H9 (cell line): ENCODE results near the gene LSM4. TPM values are rescaled to one million over a fixed set of nuclear protein-coding genes. Genes with fewer than 3 reads are reported as not detected.

ENCODE experiments used
- DNase-seq: peaks from one replicate; pipeline ENCODE4 v3.0.0-alpha.2; 2017
- H2AFZ ChIP-seq: one replicate; pipeline ENCODE4 v1.6.1; 2013; ENCODE audit warnings: mild to moderate bottlenecking, low read length, control low read depth, moderate library complexity
- H2AK5ac ChIP-seq: 2 replicates; pipeline ENCODE4 v1.6.1; 2013; ENCODE audit warnings: low read length, control low read depth, mixed read lengths; ENCODE audit not compliant: insufficient read length
- H2BK120ac ChIP-seq: one replicate; pipeline ENCODE4 v1.6.1; 2013; ENCODE audit warnings: low read depth, mild to moderate bottlenecking, low read length, control low read depth, inconsistent platforms; ENCODE audit not compliant: poor library complexity, severe bottlenecking
- H2BK12ac ChIP-seq: 2 replicates; pipeline ENCODE4 v1.6.1; 2013; ENCODE audit warnings: low read length, control low read depth, mixed read lengths, low read depth; ENCODE audit not compliant: insufficient read length
- H2BK15ac ChIP-seq: 2 replicates; pipeline ENCODE4 v1.6.1; 2013; ENCODE audit warnings: low read depth, low read length, control low read depth
- H2BK20ac ChIP-seq: one replicate; pipeline ENCODE4 v1.6.1; 2013; ENCODE audit warnings: low read depth, mild to moderate bottlenecking, low read length, control low read depth, inconsistent platforms; ENCODE audit not compliant: poor library complexity, severe bottlenecking
- H2BK5ac ChIP-seq: 2 replicates; pipeline ENCODE4 v1.6.1; 2013; ENCODE audit warnings: low read length, control low read depth, mixed read lengths; ENCODE audit not compliant: insufficient read length
- H3K14ac ChIP-seq: 2 replicates; pipeline ENCODE4 v1.6.1; 2013; ENCODE audit warnings: low read length, control low read depth; ENCODE audit not compliant: insufficient read depth
- H3K18ac ChIP-seq: 2 replicates; pipeline ENCODE4 v1.6.1; 2013; ENCODE audit warnings: low read depth, mild to moderate bottlenecking, mixed read lengths, low read length, control low read depth; ENCODE audit not compliant: insufficient read length
- H3K23ac ChIP-seq: 2 replicates; pipeline ENCODE4 v1.6.1; 2013; ENCODE audit warnings: low read length, control low read depth, mixed read lengths, low read depth; ENCODE audit not compliant: insufficient read length
- H3K23me2 ChIP-seq: 2 replicates; pipeline ENCODE4 v1.6.1; 2013; ENCODE audit warnings: low read depth, mild to moderate bottlenecking, mixed read lengths, low read length, control low read depth; ENCODE audit not compliant: insufficient read length, poor library complexity, severe bottlenecking
- H3K27ac ChIP-seq: 2 replicates; pipeline ENCODE4 v1.5.1; 2013; ENCODE audit warnings: low read length, control low read depth, mixed read lengths, low read depth; ENCODE audit not compliant: insufficient read length
- H3K27me3 ChIP-seq: 2 replicates; pipeline ENCODE4 v1.6.1; 2013; ENCODE audit warnings: low read length, control low read depth, inconsistent platforms; ENCODE audit not compliant: insufficient read depth
- H3K4ac ChIP-seq: 2 replicates; pipeline ENCODE4 v1.6.1; 2013; ENCODE audit warnings: low read depth, mild to moderate bottlenecking, control low read depth, inconsistent platforms, low read length, moderate library complexity
- H3K4me1 ChIP-seq: 2 replicates; pipeline ENCODE4 v1.6.1; 2013; ENCODE audit warnings: low read length, control low read depth, inconsistent platforms; ENCODE audit not compliant: insufficient read depth
- H3K4me2 ChIP-seq: 2 replicates; pipeline ENCODE4 v1.6.1; 2013; ENCODE audit warnings: low read length, control low read depth, mixed read lengths; ENCODE audit not compliant: insufficient read length, insufficient read depth
- H3K56ac ChIP-seq: 2 replicates; pipeline ENCODE4 v1.6.1; 2013; ENCODE audit warnings: low read depth, mild to moderate bottlenecking, mixed read lengths, low read length, control low read depth; ENCODE audit not compliant: insufficient read length
- H3K79me1 ChIP-seq: 2 replicates; pipeline ENCODE4 v1.6.1; 2013; ENCODE audit warnings: low read depth, mild to moderate bottlenecking, moderate library complexity, low read length, control low read depth, inconsistent platforms; ENCODE audit not compliant: insufficient read depth, poor library complexity, severe bottlenecking
- H3K79me2 ChIP-seq: 2 replicates; pipeline ENCODE4 v1.6.1; 2013; ENCODE audit warnings: low read length, control low read depth, inconsistent platforms; ENCODE audit not compliant: insufficient read depth
- H3K9ac ChIP-seq: 2 replicates; pipeline ENCODE4 v1.6.1; 2013; ENCODE audit warnings: low read length, control low read depth, mixed read lengths; ENCODE audit not compliant: insufficient read length; ENCODE audit errors: extremely low read depth
- H3K9me3 ChIP-seq: one replicate; pipeline ENCODE4 v1.6.1; 2013; ENCODE audit warnings: low read depth, low read length, inconsistent platforms; ENCODE audit not compliant: control insufficient read depth
- H3T11ph ChIP-seq: one replicate; pipeline ENCODE4 v1.6.1; 2013; ENCODE audit warnings: mild to moderate bottlenecking, low read length, control low read depth, inconsistent platforms
- H4K20me1 ChIP-seq: one replicate; pipeline ENCODE4 v1.6.1; 2013; ENCODE audit not compliant: control insufficient read depth, insufficient read length, insufficient read depth
- H4K5ac ChIP-seq: 2 replicates; pipeline ENCODE4 v1.6.1; 2013; ENCODE audit warnings: low read depth, mild to moderate bottlenecking, mixed read lengths, low read length, control low read depth; ENCODE audit not compliant: insufficient read length
- H4K8ac ChIP-seq: replicated peaks from 2 replicates; pipeline ENCODE4 v1.6.1; 2013; ENCODE audit warnings: low read length, control low read depth, mixed read lengths, low read depth; ENCODE audit not compliant: insufficient read length
- H4K91ac ChIP-seq: 2 replicates; pipeline ENCODE4 v1.6.1; 2013; ENCODE audit warnings: low read depth, mild to moderate bottlenecking, moderate library complexity, mixed read lengths, low read length, control low read depth; ENCODE audit not compliant: insufficient read length
- H3K27ac Mint-ChIP-seq, 3 experiments: 2 replicates in 2 of 3; 3 replicates in 1 of 3; pipeline ENCODE4 v1.8.0; 2020 to 2021; ENCODE audit warnings: mixed read lengths in 3 of 3, mild to moderate bottlenecking in 1 of 3, moderate library complexity in 1 of 3
- H3K27me3 Mint-ChIP-seq: 2 replicates; pipeline ENCODE4 v1.8.0; 2021; ENCODE audit warnings: low read depth, mild to moderate bottlenecking, moderate library complexity, mixed read lengths
- H3K36me3 Mint-ChIP-seq, 3 experiments: 2 replicates in 2 of 3; 3 replicates in 1 of 3; pipeline ENCODE4 v1.8.0; 2020 to 2021; ENCODE audit warnings: low read depth in 3 of 3, mixed read lengths in 3 of 3; ENCODE audit not compliant: insufficient read depth in 1 of 3
- H3K4me1 Mint-ChIP-seq, 2 experiments: 2 replicates each; pipeline ENCODE4 v1.8.0; 2020; ENCODE audit warnings: mixed read lengths in 2 of 2
- H3K4me3 Mint-ChIP-seq, 2 experiments: 2 replicates in 1 of 2; 3 replicates in 1 of 2; pipeline ENCODE4 v1.8.0; 2020 to 2021; ENCODE audit warnings: mild to moderate bottlenecking in 2 of 2, mixed read lengths in 2 of 2, moderate library complexity in 1 of 2
- H3K9me3 Mint-ChIP-seq, 2 experiments: 2 replicates in 1 of 2; 3 replicates in 1 of 2; pipeline ENCODE4 v1.8.0; 2020; ENCODE audit warnings: mild to moderate bottlenecking in 2 of 2, mixed read lengths in 2 of 2, moderate library complexity in 1 of 2
- CTCF ChIP-seq: fragments of 200-600 bp; sonication (generic); conservative IDR thresholded peaks from 3 replicates; pipeline ENCODE4 v1.8.0; 2021; ENCODE audit warnings: antibody characterized with exemption, mild to moderate bottlenecking
- WGBS: extraction: QIAGEN DNeasy Blood & Tissue Kit; methylation state at CpG from one replicate; pipeline ENCODE4 v1.1.7; 2013; ENCODE audit warnings: missing lambda C conversion rate, low lambda C conversion rate, mixed read lengths; ENCODE audit not compliant: insufficient read length; ENCODE audit errors: extremely low coverage; 5-methylcytosine and 5-hydroxymethylcytosine counted together
- total RNA-seq: library from RNA; stranded (reverse); gene quantifications from 2 replicates; pipeline ENCODE4 v1.2.1, GENCODE V29; 2021

LSM4 gene
- total RNA-seq, 1 experiment from 2014 or later: 342 TPM

- no peak overlapping the region for H2BK15ac ChIP-seq
- no peak overlapping the region for H2AFZ ChIP-seq
- no peak overlapping the region for H2BK120ac ChIP-seq
- H3K4me1 ChIP-seq: peaks cover 2% of the 10 kb centered on the region
- peaks cover 0 to 18% (median 0%) of the 10 kb centered on the region in 3 experiments; a peak in 2 of 7 replicates for H3K36me3 Mint-ChIP-seq
- H4K5ac ChIP-seq: no peak overlapping the region
- no CpG with 5 or more reads among the region's 18 CpGs for WGBS
- H3K18ac ChIP-seq: peak overlapping the region; percentile 11
- no peak overlapping the region for H3K4ac ChIP-seq
- no peaks in the 10 kb centered on the region; the same call in 1 of the 2 replicates for H3K27me3 Mint-ChIP-seq
- no peaks in the 10 kb centered on the region for H3K9me3 ChIP-seq
- H4K8ac ChIP-seq: no peak overlapping the region
- no peaks in the 10 kb centered on the region; a peak in 1 of 5 replicates for H3K9me3 Mint-ChIP-seq
- H2BK20ac ChIP-seq: no peak overlapping the region
- no peaks in the 10 kb centered on the region for H4K20me1 ChIP-seq
- H3K27me3 ChIP-seq: no peaks in the 10 kb centered on the region
- no peak overlapping the region for H3K27ac ChIP-seq
- H3K14ac ChIP-seq: 0 out of 2 replicates have a peak overlapping the region, but pooled peaks have one; percentile 20
- H2BK5ac ChIP-seq: no peak overlapping the region
- H2AK5ac ChIP-seq: no peak overlapping the region
- H2BK12ac ChIP-seq: no peak overlapping the region
- no peaks in the 10 kb centered on the region for H3K79me1 ChIP-seq
- no peak overlapping the region for H3K23ac ChIP-seq
- TF ChIP-seq CTCF: 0 out of 3 replicates have a peak, but pooled peaks have one; percentile 12
- peak overlapping the region; percentile 82 to 89 for H3K4me3 Mint-ChIP-seq
- H3K56ac ChIP-seq: no peak overlapping the region
- no peak overlapping the region for H4K91ac ChIP-seq
- H3K4me1 Mint-ChIP-seq: peaks cover 36 to 45% of the 10 kb centered on the region in 2 experiments
- peak overlapping the region in 1 of 3 experiments; percentile 90; a peak in 2 of 7 replicates for H3K27ac Mint-ChIP-seq
- H3T11ph ChIP-seq: no peak overlapping the region
- H3K9ac ChIP-seq: peak overlapping the region; percentile 16
- H3K23me2 ChIP-seq: peaks cover 7% of the 10 kb centered on the region
- no peaks in the 10 kb centered on the region for H3K79me2 ChIP-seq
- peak; percentile 52 for DNase-seq
- H3K4me2 ChIP-seq: peak overlapping the region; percentile 33
Measured at GRCh38 chr19:18340990-18341868, 18.4 kb upstream of the LSM4 start.
